Endometrium (tissue), 2 donors: ENCODE data around the gene GDNF.

ENCODE experiments used
- FAIRE-seq: peaks from 2 replicates; lab custom pipeline; 2012; peaks lifted over from hg19 to GRCh38; lab: Jason Lieb, UNC
- donor health status: control.
- donor health status: control.

GDNF gene

DNA sequence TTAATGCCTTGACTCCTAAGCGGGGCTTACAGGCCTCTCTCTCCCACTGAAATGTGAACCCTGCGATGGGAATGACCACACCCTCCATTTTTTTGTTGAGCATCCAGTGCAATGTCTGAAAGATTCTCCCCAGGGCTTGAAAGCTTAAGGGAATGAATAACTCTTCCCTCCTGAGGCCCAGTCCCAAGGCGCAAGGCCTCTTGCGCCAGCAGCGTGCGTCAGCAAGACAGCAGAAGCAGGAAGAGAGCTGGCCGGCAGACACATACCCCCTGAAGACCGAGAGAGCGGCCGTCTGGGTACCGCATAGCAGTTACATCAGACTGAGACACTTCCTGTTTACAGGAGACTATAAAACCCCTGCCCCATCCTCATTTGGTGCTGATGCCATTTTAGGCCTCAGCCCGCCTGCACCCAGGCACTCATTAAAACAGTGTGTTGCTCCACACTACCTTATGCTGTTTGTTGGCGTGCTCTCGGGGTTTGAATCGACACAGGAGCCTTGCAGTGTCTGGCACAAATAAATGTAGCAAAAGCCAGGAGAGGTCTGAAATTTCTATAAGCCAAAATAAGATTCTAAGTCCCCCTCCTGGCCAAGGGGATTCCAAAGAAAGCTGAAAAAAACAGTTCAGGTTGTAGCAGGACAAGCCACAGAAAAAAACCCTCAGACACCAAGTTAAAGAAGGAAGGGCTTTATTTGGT lies 62.3 kb downstream of the GDNF start:
- FAIRE-seq: no peak

DNA sequence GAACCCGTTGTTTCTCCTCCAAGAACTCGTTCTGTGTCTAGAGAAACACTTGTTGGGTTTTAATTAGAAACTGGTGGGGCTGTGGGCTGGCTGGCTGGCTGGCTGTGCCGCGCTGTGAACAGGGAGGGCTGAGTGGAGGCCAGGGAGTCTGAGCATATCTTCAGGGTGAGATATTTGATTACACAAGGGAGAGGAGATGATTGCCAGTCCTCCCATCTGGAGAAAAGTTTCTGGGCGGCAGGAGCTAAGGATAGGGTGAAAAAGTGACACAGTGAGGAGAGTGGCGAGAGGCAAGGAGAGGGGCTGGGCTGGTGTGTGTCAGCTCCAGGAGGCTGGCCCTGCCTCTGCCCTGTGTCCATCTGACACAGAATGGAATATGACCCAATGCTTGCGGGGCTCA lies 63.0 kb downstream of the GDNF start:
- FAIRE-seq: no peak

DNA sequence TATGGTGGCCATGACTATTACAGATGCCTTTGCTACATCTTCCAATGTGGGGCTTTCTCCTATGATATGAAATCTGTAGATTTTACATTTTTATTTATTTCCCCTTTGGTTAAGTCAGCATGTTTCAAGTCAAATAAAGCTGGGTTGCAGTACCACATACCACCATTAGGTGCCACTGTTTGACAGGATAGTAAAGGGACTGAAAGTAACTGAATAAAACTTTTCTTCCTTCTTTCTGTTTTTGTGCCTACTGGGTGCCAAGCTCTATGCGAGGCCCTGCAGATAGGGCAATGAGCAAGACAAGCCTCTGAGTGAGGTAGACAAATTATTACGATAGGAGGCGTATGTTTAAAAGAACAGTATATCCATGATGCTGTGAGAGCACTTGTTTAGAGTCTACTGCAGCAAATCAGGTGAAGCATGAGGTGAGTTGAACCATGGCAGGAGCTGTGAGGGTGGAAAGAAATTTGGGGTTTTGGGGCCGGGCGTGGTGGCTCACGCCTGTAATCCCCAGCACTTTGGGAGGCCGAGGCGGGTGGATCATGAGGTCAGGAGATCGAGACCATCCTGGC lies 64.8 kb downstream of the GDNF start:
- FAIRE-seq: no peak

DNA sequence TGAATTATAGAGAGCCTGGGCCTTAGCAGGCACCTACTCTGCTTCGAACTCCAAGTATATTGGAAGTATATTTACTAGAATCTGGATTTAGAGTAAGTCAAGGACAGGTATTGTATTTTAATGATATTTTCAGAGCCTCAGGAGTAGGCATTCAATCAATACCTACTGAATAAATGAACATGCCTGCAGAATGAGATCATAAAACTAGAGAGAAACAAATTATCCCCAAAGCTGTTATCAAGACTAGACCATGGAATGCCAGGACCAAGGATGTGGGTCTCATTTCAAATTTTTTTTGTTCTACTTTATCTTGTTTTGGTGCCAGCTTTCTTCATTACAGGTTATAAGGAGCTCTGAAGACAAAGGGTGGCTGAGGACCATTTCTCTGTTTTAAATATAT lies 66.0 kb downstream of the GDNF start:
- FAIRE-seq: no peak

DNA sequence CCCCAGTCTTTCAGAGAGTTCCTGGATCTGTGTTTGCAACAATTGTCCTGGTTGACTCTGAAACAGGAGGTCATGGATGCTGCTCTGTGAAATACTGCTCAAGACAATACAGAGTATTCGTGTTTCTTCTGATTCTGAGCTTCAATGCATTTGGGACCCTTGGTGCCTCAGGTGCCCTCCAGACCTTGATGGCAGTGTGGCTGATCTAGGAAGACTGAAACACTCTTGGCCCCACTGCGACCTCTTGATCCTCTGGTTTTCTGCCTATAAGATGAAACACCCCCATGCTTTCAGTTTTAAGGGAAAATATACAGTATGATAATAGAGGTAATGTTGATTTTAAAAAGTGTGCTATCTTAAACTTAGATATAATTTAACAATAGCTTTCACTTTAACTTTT lies 67.6 kb downstream of the GDNF start:
- FAIRE-seq: no peak

DNA sequence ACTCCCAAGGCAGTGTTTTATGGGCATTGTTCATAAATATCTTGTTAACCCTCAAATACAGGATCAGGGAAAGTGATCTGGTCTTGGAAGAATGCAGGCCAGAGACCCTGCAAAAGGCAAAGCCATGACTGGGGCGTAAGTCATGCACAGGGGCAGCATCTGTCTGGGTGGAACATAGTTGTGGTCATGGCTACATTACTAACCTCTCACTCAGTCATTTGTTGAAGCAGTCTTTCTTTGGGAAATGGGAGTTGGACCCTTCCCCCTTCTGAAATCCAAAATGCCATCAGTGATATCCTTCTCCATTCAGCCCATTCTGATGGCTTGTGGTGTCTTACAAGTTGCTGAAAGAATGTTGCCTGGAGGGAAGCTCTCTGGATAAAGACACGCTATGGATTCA lies 68.1 kb downstream of the GDNF start:
- FAIRE-seq: no peak

DNA sequence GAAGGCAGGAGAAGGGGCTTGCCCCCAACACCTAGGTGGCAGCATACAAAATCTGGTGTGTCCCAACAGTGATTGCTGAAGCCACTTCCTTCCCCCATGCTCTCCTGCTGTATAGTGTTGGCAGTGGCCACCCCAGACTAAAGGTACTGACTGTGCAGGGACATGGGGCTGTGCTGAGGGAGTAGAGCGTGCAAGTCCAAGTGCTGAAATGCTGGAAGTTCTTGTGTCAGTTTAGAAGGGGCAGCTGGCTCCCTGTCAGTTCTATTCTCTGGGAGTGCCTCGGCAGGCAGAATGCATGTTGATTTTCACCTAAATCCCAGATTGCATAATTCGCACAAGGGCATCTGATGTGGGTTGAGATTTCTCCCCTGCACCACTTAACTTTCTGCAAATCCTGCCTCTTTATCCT lies 68.6 kb downstream of the GDNF start:
- FAIRE-seq: no peak

DNA sequence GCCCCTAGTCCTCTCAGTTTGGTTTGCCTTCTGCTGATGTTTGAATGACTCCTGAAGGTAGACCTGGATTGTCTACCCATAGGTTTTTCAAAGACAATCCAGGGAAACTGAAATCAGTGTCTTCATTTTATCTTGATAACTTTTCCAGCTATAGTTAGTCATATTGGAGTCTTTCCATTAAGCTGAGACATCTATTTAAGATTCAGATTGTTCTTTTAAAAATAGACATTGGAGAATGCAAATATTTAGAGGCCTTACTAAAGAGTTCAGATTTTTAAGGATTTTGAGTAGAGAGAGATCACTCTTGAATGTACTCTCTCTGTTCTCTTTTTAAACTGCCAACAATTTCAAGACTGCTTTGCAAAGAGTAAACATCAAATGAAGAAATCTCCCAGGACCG lies 69.1 kb downstream of the GDNF start:
- FAIRE-seq: no peak

DNA sequence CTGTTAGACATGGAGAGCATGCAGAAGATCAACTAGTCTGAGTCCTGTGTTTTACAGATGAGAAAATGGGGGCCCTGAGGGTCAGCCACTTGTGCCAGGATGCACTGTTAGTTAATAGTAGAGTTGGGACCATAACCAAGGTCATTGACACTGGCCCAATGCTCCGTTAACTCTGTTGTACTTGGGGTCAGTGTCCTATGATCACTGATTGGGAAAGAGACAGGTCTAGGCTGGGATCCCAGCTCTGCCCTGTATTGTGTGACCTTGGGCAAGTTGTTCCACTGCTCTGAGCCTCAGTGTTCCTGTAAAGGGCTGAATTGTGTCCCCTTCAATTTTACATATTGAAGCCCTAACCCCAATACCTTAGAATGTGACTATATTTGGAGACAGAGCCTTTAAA lies 70.0 kb downstream of the GDNF start:
- FAIRE-seq: no peak

DNA sequence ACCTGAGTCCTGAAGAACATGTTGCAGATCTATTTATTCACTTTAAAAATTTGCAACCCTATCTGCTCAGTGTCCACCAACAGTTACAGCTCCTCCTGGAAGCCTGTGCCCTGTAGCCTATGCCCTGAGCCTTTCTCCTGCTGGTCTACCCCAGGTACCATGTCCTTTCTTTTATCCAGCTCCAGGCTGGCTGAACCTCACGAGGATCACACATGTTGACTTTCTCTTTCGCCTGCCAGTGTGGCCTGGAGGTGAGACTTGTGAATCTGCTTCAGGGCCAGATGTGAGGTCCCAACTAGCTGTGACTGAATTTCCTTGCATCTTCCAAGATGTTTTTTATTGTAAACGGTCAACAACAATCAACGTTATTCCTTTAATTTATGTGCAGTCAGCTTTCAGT lies 70.7 kb downstream of the GDNF start:
- no peak for FAIRE-seq

DNA sequence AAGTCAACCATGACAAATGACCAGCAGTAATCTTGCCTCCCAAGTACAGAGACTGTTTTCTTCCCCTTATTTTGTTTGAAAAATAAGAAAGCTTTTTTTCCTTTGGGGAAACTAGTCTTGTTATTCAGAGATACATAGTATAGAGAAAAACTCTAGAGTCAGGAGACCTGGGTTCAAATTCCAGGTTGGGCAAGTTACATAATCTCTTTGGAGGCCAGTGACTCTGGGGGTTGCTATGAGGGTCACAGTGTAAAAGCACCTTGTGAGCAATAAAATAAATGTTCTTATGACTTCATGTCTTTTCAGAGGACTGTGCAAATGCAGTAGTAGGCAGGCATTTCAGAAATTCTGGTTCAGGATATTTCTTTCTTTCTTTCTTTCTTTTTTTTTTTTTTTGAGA lies 71.5 kb downstream of the GDNF start:
- no peak for FAIRE-seq

DNA sequence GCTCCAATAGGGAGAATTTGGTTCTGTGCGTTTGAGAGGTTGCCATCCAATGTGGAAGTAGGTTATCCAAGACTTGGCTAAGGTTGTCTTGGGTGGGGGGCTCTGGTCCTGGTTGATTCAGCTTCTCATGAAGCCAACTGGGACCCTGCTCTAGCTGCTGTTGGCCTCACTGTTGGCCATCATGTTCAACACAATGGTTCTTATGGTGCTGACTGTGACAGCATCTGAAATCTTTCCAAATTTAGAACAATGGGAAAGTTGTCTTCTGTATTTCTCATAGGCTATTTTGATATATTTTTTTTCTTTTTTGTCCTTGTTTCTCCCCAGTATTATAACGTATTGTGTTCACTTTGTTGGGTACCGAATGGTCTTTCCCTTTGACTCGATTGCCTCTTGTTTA lies 71.9 kb downstream of the GDNF start:
- FAIRE-seq: no peak

DNA sequence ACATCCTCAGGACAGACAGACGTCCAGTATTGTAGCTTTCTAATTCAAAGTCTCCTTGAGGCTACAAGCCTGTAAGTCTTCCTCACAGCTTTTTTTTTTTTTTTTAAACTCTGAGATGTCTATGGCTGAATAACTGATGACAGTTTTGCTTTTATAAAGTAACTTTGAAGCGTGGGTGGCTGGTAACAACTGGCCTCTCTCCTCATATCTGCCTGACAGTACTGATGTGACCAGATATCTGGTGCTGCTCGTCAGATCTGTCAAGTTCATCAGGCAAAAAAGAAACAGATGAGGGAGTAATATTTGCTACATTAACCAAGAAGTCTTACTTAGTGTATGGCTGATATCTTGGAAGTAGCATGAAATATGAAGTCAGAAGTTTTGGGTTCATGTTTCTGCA lies 72.6 kb downstream of the GDNF start:
- FAIRE-seq: no peak
